GOT3 (cell line): ENCODE measurements around the gene THRAP3.

Experiments used
- DNase-seq: peaks from one replicate; lab custom pipeline; 2025; ENCODE audit warnings: mixed read lengths; lab: John Stamatoyannopoulos, UW

The THRAP3 gene

GRCh38 chr1:36352910-36353878, 129.0 kb downstream of the THRAP3 start:
- DNase-seq: peak; percentile 14

GRCh38 chr1:36354486-36354885, 130.2 kb downstream of the THRAP3 start:
- no peak for DNase-seq
